Stomach (tissue), 4 donors: Measurements from ENCODE around the gene PEX10.

Source experiments
- CTCF ChIP-seq, 7 experiments: fragments of 450-650 bp in 4 of 7; fragments of 200-600 bp in 3 of 7; sonication (generic) in 3 of 7; IDR thresholded peaks; one replicate each; pipeline ENCODE4 v1.5.1; 2016 to 2019; ENCODE audit warnings: antibody characterized with exemption in 7 of 7, control low read depth in 2 of 7, mild to moderate bottlenecking in 1 of 7
- POLR2A ChIP-seq, 4 donors: fragments of 450-650 bp; IDR thresholded peaks; one replicate each; pipeline ENCODE4 v1.6.1; 2016; ENCODE audit warnings: antibody characterized with exemption in 4 of 4, control low read depth in 2 of 4, mild to moderate bottlenecking in 1 of 4, moderate library complexity in 1 of 4
- POLR2AphosphoS5 ChIP-seq, 3 donors: sonication (generic); formaldehyde crosslinking; IDR thresholded peaks; one replicate each; pipeline ENCODE4 v1.6.1; 2016; ENCODE audit warnings: antibody characterized with exemption in 3 of 3

- TF ChIP-seq CTCF (IDR thresholded peaks at IDR 0.05) (no peak), POLR2AphosphoS5 (IDR thresholded peaks at IDR 0.05) (no peak), POLR2A (IDR thresholded peaks at IDR 0.05) (no peak)
Observed at GRCh38 chr1:2404890-2405511, 7.4 kb downstream of the PEX10 start.
